Measurements from ENCODE around the gene PEX14. TPM values are rescaled to one million over a fixed set of nuclear protein-coding genes. Genes with fewer than 3 reads are reported as not detected.

The PEX14 gene
- total and polyA plus RNA-seq, 10 of the 15 experiments (the other 5 are each of a cell fraction or from before 2014, with no cell fraction given): 1.4 to 23.2 (median 12.0) TPM

DNA sequence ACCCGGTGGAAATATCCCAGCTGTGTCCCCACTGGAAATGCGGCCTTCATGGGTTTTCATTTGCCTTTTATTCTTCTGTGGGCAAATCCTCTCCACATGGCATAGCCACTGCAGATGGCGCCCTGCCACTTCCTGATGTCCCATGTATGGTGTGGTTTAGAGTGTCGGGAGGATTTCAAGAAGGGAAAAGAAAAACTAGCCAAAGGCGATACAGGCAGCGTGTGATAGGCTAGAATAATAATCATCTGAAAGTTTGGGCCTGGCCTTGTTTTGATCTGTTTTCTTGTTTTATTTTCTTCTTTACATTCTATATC is 123.6 kb downstream of the PEX14 start:
- TF ChIP-seq ASH2L (IDR thresholded peaks at IDR 0.05; ENCODE audit: borderline replicate concordance, low read depth) (no peak), HCFC1 (IDR thresholded peaks at IDR 0.05; ENCODE audit: low read length) (no peak), EP300 (IDR thresholded peaks at IDR 0.05; ENCODE audit: borderline replicate concordance in 1 of 2, control insufficient read depth in 1 of 2, low read depth in 2 of 2, low read length in 2 of 2) (no peak), TAF1 (IDR thresholded peaks at IDR 0.05; ENCODE audit: borderline replicate concordance, low read depth, low read length) (no peak), HDAC2 (IDR thresholded peaks at IDR 0.05) (no peak), EGR1 (IDR thresholded peaks at IDR 0.05; ENCODE audit: borderline replicate concordance in 1 of 2, low read depth in 2 of 2, low read length in 2 of 2) (no peak), POLR2A (IDR thresholded peaks at IDR 0.05; ENCODE audit: low read depth, low read length) (no peak), SREBF1 (IDR thresholded peaks at IDR 0.05; ENCODE audit: low read length) (no peak), YBX1 (IDR thresholded peaks at IDR 0.05) (no peak), DPF2 (IDR thresholded peaks at IDR 0.05) (no peak), POU2F2 (IDR thresholded peaks at IDR 0.05; ENCODE audit: borderline replicate concordance, low read depth, low read length) (no peak), ZBED1 (IDR thresholded peaks at IDR 0.05; ENCODE audit: borderline replicate concordance) (no peak), WRNIP1 (IDR thresholded peaks at IDR 0.05; ENCODE audit: borderline replicate concordance, low read depth, low read length) (no peak)
- TF ChIP-seq, protein P1, sequence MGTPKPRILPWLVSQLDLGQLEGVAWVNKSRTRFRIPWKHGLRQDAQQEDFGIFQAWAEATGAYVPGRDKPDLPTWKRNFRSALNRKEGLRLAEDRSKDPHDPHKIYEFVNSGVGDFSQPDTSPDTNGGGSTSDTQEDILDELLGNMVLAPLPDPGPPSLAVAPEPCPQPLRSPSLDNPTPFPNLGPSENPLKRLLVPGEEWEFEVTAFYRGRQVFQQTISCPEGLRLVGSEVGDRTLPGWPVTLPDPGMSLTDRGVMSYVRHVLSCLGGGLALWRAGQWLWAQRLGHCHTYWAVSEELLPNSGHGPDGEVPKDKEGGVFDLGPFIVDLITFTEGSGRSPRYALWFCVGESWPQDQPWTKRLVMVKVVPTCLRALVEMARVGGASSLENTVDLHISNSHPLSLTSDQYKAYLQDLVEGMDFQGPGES (IDR thresholded peaks at IDR 0.05): no peak
- TF ChIP-seq, protein P2, sequence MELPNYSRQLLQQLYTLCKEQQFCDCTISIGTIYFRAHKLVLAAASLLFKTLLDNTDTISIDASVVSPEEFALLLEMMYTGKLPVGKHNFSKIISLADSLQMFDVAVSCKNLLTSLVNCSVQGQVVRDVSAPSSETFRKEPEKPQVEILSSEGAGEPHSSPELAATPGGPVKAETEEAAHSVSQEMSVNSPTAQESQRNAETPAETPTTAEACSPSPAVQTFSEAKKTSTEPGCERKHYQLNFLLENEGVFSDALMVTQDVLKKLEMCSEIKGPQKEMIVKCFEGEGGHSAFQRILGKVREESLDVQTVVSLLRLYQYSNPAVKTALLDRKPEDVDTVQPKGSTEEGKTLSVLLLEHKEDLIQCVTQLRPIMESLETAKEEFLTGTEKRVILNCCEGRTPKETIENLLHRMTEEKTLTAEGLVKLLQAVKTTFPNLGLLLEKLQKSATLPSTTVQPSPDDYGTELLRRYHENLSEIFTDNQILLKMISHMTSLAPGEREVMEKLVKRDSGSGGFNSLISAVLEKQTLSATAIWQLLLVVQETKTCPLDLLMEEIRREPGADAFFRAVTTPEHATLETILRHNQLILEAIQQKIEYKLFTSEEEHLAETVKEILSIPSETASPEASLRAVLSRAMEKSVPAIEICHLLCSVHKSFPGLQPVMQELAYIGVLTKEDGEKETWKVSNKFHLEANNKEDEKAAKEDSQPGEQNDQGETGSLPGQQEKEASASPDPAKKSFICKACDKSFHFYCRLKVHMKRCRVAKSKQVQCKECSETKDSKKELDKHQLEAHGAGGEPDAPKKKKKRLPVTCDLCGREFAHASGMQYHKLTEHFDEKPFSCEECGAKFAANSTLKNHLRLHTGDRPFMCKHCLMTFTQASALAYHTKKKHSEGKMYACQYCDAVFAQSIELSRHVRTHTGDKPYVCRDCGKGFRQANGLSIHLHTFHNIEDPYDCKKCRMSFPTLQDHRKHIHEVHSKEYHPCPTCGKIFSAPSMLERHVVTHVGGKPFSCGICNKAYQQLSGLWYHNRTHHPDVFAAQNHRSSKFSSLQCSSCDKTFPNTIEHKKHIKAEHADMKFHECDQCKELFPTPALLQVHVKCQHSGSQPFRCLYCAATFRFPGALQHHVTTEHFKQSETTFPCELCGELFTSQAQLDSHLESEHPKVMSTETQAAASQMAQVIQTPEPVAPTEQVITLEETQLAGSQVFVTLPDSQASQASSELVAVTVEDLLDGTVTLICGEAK (IDR thresholded peaks at IDR 0.05; ENCODE audit: borderline replicate concordance): no peak
- TF ChIP-seq, protein P3, sequence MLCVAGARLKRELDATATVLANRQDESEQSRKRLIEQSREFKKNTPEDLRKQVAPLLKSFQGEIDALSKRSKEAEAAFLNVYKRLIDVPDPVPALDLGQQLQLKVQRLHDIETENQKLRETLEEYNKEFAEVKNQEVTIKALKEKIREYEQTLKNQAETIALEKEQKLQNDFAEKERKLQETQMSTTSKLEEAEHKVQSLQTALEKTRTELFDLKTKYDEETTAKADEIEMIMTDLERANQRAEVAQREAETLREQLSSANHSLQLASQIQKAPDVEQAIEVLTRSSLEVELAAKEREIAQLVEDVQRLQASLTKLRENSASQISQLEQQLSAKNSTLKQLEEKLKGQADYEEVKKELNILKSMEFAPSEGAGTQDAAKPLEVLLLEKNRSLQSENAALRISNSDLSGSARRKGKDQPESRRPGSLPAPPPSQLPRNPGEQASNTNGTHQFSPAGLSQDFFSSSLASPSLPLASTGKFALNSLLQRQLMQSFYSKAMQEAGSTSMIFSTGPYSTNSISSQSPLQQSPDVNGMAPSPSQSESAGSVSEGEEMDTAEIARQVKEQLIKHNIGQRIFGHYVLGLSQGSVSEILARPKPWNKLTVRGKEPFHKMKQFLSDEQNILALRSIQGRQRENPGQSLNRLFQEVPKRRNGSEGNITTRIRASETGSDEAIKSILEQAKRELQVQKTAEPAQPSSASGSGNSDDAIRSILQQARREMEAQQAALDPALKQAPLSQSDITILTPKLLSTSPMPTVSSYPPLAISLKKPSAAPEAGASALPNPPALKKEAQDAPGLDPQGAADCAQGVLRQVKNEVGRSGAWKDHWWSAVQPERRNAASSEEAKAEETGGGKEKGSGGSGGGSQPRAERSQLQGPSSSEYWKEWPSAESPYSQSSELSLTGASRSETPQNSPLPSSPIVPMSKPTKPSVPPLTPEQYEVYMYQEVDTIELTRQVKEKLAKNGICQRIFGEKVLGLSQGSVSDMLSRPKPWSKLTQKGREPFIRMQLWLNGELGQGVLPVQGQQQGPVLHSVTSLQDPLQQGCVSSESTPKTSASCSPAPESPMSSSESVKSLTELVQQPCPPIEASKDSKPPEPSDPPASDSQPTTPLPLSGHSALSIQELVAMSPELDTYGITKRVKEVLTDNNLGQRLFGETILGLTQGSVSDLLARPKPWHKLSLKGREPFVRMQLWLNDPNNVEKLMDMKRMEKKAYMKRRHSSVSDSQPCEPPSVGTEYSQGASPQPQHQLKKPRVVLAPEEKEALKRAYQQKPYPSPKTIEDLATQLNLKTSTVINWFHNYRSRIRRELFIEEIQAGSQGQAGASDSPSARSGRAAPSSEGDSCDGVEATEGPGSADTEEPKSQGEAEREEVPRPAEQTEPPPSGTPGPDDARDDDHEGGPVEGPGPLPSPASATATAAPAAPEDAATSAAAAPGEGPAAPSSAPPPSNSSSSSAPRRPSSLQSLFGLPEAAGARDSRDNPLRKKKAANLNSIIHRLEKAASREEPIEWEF (IDR thresholded peaks at IDR 0.05; ENCODE audit: insufficient replicate concordance, low read depth, low read length): no peak
- peaks cover 14% of the 10 kb centered on the region for H3K4me1 ChIP-seq (ENCODE audit: control insufficient read depth, insufficient read depth, low read length)
- in situ Hi-C loops (cut with MboI) (no loop called here), intact Hi-C loops (cut with micrococcal nuclease; ENCODE audit: unreplicated experiment) (no loop called here)
- no peaks in the 10 kb centered on the region for H3K9me3 ChIP-seq (replicated peaks; ENCODE audit: control insufficient read depth, insufficient read depth, low read length)
- ChIA-PET RAD21 (ENCODE audit: unreplicated experiment) (no interaction called here), SMC1A (ENCODE audit: uncharacterized antibody, unreplicated experiment) (no interaction called here), CTCF (interaction anchor here (0.7 kb wide), 1 partner anchor 987 kb away, joined by 5 read pairs; no protein-coding TSS in a partner anchor), POLR2A (interaction anchor here (0.6 kb wide), 1 partner anchor 113 kb away, joined by 5 read pairs; no protein-coding TSS in a partner anchor)
- H3K27me3 ChIP-seq (replicated peaks in 1 of 2; ENCODE audit: control insufficient read depth in 2 of 2, insufficient read depth in 2 of 2, low read length in 1 of 2): no peaks in the 10 kb centered on the region
- H4K20me1 ChIP-seq (ENCODE audit: control insufficient read depth, insufficient read depth): no peaks in the 10 kb centered on the region
- no peaks in the 10 kb centered on the region for H3K79me2 ChIP-seq (ENCODE audit: control insufficient read depth, insufficient read depth, low read length)
- DNase-seq (ENCODE audit: low read depth, low spot score): no peak
- H3K27ac ChIP-seq (ENCODE audit: control insufficient read depth, insufficient read depth): no peak overlapping the region
- H3K9ac ChIP-seq (ENCODE audit: control insufficient read depth, insufficient read depth, low read length): no peak overlapping the region
- no peak for FAIRE-seq
- H3K4me3 ChIP-seq: no peak overlapping the region
- H3K36me3 ChIP-seq (ENCODE audit: control insufficient read depth in 2 of 2, insufficient read depth in 2 of 2, low read length in 1 of 2): no peaks in the 10 kb centered on the region; a peak in 1 of 4 replicates
- BruUV-seq (replicated peaks): no TSS peak
- 71% methylated on average over 6 of the region's 6 CpGs for WGBS (ENCODE audit: insufficient coverage, insufficient replicate concordance, low lambda C conversion rate, missing lambda C conversion rate)
- no peak for ATAC-seq
- no peak overlapping the region for H3K4me2 ChIP-seq (ENCODE audit: control insufficient read depth, insufficient read depth)
- no peak overlapping the region for H2AFZ ChIP-seq (ENCODE audit: control insufficient read depth, low read depth, low read length)
